ENCODE data around the gene GPR17. TPM values are rescaled to one million over a fixed set of nuclear protein-coding genes. Genes with fewer than 3 reads are reported as not detected.

GPR17 gene
- total and polyA plus RNA-seq, 9 of the 15 experiments (the other 6 are each of a cell fraction or from before 2014, with no cell fraction given) = not detected

DNA sequence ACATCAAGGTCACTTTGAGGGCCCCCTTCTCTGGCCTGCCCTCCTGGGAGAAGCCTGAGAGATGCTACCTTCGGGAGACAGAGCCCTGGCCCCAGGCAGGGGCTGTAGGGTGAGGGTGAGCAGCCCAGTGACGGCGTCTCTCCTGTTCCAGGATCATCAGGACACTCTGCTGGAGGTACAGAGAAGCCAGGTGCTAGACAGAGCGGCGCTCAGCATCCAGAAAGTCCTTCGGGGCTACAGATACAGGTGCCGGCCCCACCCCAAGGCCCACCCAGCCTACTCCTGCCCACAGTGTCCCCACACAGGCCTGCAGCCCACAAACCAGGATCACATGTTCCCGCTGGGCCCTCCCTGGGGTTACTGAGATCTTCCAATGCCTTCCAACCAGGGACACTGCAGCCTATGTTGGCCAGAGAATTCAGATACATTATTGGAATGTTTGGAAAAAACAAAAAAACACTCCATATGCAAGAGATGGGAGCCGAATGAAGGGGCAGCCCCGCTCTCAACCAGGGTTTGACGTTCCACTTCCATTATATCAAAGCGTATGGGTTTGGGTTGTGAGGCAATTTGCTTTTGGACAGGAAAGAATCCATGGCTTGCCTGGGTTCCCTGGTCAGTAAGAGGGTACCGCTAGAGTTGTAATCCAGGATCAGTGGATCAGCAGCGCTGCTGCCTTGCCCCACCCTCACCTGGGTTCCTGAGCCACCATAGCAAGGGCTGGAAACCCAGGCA lies 49.5 kb upstream of the GPR17 start:
- FAIRE-seq = no peak
- no TSS peak for BruUV-seq (replicated peaks)
- no peaks in the 10 kb centered on the region for H3K9me3 ChIP-seq (replicated peaks; ENCODE audit: control insufficient read depth, insufficient read depth, low read depth, low read length)
- ChIA-PET CTCF (ENCODE audit: low intra/inter-chr PET ratio) (no interaction called here), POLR2A (no interaction called here)
- H3K27ac ChIP-seq (ENCODE audit: extremely low read depth, low read depth, low read length) = no peak overlapping the region
- peaks cover 0 to 22% of the 10 kb centered on the region in 2 experiments; a peak in 3 of 5 replicates for H3K27me3 ChIP-seq (ENCODE audit: control insufficient read depth in 2 of 2, insufficient read depth in 2 of 2, low read length in 2 of 2)
- DNase-seq (ENCODE audit: extremely low read depth in 1 of 4, low spot score in 3 of 4) = no peak
- H3K4me2 ChIP-seq (ENCODE audit: insufficient read depth, low read length) = no peak overlapping the region
- H3K36me3 ChIP-seq (ENCODE audit: control insufficient read depth, insufficient read depth, low read length) = no peaks in the 10 kb centered on the region
- in situ Hi-C loops (cut with MboI) (no loop called here), intact Hi-C loops (cut with micrococcal nuclease) (no loop called here)
- H3K79me2 ChIP-seq (ENCODE audit: control insufficient read depth, insufficient read depth, low read length) = no peaks in the 10 kb centered on the region
- TF ChIP-seq PTTG1 (tag; IDR thresholded peaks at IDR 0.05; ENCODE audit: low read depth) (no peak), MTA1 (IDR thresholded peaks at IDR 0.05; ENCODE audit: borderline replicate concordance) (no peak), HMGN3 (IDR thresholded peaks at IDR 0.05; ENCODE audit: borderline replicate concordance, extremely low read depth, insufficient read length, low read depth, low read length) (no peak), NR2C2 (CRISPR knock-in tag; IDR thresholded peaks at IDR 0.05) (no peak), NR2C2 (tag; IDR thresholded peaks at IDR 0.05) (no peak), ZNF134 (CRISPR knock-in tag; conservative IDR thresholded peaks at IDR 0.05) (no peak), SRSF1 (IDR thresholded peaks at IDR 0.05; ENCODE audit: low read depth, low read length) (no peak), NBN (IDR thresholded peaks at IDR 0.05; ENCODE audit: low read depth) (no peak), CREB3L1 (IDR thresholded peaks at IDR 0.05; ENCODE audit: borderline replicate concordance, low read depth) (no peak), SRSF3 (IDR thresholded peaks at IDR 0.05; ENCODE audit: insufficient read depth, low read length) (no peak), GTF3C2 (IDR thresholded peaks at IDR 0.05; ENCODE audit: borderline replicate concordance, extremely low read depth, insufficient read length) (no peak), NFXL1 (CRISPR knock-in tag; IDR thresholded peaks at IDR 0.05) (no peak), POLR2B (IDR thresholded peaks at IDR 0.05; ENCODE audit: low read depth, partially characterized antibody) (no peak), PTRF (tag; IDR thresholded peaks at IDR 0.05) (no peak), SMAD2 (IDR thresholded peaks at IDR 0.05; ENCODE audit: low read depth, low read length) (no peak), SP2 (IDR thresholded peaks at IDR 0.05; ENCODE audit: extremely low read depth, low read depth, low read length, poor library complexity, severe bottlenecking) (no peak)
- TF ChIP-seq, protein P1, sequence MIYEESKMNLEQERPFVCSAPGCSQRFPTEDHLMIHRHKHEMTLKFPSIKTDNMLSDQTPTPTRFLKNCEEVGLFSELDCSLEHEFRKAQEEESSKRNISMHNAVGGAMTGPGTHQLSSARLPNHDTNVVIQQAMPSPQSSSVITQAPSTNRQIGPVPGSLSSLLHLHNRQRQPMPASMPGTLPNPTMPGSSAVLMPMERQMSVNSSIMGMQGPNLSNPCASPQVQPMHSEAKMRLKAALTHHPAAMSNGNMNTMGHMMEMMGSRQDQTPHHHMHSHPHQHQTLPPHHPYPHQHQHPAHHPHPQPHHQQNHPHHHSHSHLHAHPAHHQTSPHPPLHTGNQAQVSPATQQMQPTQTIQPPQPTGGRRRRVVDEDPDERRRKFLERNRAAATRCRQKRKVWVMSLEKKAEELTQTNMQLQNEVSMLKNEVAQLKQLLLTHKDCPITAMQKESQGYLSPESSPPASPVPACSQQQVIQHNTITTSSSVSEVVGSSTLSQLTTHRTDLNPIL (CRISPR knock-in tag; IDR thresholded peaks at IDR 0.05) = no peak
- peaks cover 0 to 13% of the 10 kb centered on the region in 2 experiments; a peak in 1 of 5 replicates for H3K4me1 ChIP-seq (replicated peaks in 1 of 2; ENCODE audit: control insufficient read depth in 2 of 2, insufficient read depth in 2 of 2, low read length in 2 of 2)
- ATAC-seq = no peak
- WGBS (ENCODE audit: insufficient coverage, low coverage, missing lambda C conversion rate) = 15% methylated on average over 11 of the region's 14 CpGs
- H3K4me3 ChIP-seq = no peak overlapping the region
- no peaks in the 10 kb centered on the region for H3K9me1 ChIP-seq (ENCODE audit: control insufficient read depth, insufficient read depth, low read length)
- no peak overlapping the region for H3K9ac ChIP-seq (ENCODE audit: insufficient read depth in 1 of 2, low read depth in 2 of 2, low read length in 2 of 2)
- no peaks in the 10 kb centered on the region for H4K20me1 ChIP-seq (replicated peaks; ENCODE audit: control insufficient read depth, insufficient read depth, low read length)
- no peak overlapping the region for H2AFZ ChIP-seq (ENCODE audit: low read depth, low read length)

Data from K562 (cell line).